Effector memory CD8-positive, alpha-beta T cell (primary cell): Measurements from ENCODE around the gene CDK5R2.

ENCODE experiments used
- ATAC-seq: fragments of 150-1000 bp; cut with Tn5 transposase; replicated peaks from 2 replicates; pipeline ENCODE4 v1.10.0; 2021; ENCODE audit warnings: mild to moderate bottlenecking, moderate library complexity
- DNase-seq, 3 experiments: peaks; one replicate each; pipeline ENCODE4 v3.0.0; 2021
- H3K27ac Mint-ChIP-seq, 2 donors: one replicate each; pipeline ENCODE4 v1.8.0; 2022; ENCODE audit warnings: mild to moderate bottlenecking in 2 of 2, mixed read lengths in 2 of 2, moderate library complexity in 2 of 2
- H3K27me3 Mint-ChIP-seq, 2 donors: one replicate each; pipeline ENCODE4 v1.8.0; 2022; ENCODE audit warnings: mixed read lengths in 2 of 2
- H3K36me3 Mint-ChIP-seq: one replicate; pipeline ENCODE4 v1.8.0; 2022; ENCODE audit warnings: mild to moderate bottlenecking, moderate library complexity, mixed read lengths; ENCODE audit not compliant: insufficient read depth
- H3K4me1 Mint-ChIP-seq, 2 donors: one replicate each; pipeline ENCODE4 v1.8.0; 2022; ENCODE audit warnings: low read depth in 2 of 2, mixed read lengths in 2 of 2
- H3K4me3 Mint-ChIP-seq, 2 donors: one replicate each; pipeline ENCODE4 v1.8.0; 2022; ENCODE audit warnings: mild to moderate bottlenecking in 2 of 2, mixed read lengths in 2 of 2, moderate library complexity in 2 of 2
- H3K9me3 Mint-ChIP-seq, 2 donors: one replicate each; pipeline ENCODE4 v1.8.0; 2022; ENCODE audit warnings: mixed read lengths in 2 of 2

Gene CDK5R2

DNA sequence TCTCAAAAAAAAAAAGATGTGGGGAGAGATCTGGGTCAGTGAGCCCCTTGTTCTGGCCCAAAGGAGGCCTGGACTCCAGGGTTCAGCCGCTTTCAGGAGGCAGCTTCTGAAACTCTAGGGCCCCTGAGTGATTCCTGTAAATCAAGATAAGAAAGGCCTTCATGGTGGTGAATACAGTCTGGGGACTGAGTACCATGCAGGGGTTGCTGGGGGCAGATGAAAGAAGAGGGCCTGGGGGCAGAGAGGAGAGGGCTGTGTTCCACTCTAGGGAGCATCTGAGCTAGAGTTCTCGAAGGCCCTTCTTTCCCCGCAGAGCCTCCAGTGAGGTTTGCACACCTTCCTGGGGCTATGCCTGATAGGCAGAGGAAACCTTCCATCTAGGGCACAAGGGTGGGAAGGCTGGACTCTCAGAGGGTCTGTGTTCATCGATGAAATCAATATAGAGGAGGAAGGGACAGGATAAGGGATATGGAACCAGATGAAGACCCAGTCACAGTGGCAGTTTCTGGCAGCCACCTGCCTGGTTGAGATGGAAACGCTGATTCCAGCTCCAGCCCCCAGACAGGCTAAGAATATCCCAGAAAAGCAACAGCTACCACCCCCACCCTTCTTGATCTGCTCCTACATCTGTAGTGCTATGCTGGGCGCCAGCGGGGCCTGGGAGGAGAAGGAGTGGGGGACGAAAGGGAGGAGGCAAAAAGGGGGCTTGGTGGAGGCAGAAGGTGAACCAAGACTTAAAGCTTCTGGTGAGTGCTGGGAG is 4.7 kb upstream of the CDK5R2 start:
- H3K4me3 Mint-ChIP-seq = no peak overlapping the region
- DNase-seq (no peak), ATAC-seq (no peak)
- peaks cover 52 to 90% of the 10 kb centered on the region in 2 donors for H3K27me3 Mint-ChIP-seq
- H3K36me3 Mint-ChIP-seq = no peaks in the 10 kb centered on the region
- H3K4me1 Mint-ChIP-seq = peaks cover 0 to 4% of the 10 kb centered on the region in 2 donors
- H3K27ac Mint-ChIP-seq = no peak overlapping the region
- no peaks in the 10 kb centered on the region for H3K9me3 Mint-ChIP-seq

DNA sequence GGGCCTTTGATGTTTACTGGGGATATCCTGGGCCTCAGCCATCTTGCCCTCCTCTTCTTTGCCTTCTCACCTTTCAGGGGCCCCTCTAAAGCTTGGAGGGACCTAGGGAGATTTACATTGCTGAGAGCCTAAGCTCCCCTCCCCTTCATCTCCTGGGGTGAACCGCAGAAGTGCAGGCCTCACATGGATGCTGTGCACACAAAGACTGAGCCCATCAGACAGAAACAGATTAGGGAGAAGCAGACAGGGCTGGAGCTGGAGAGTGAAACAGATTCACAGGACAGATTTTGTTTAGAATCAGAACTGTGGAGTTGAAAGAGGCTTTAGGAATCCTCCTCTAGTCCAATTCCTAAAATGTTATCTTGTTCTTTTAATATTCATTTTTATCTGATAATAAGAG is 3.4 kb upstream of the CDK5R2 start:
- Mint-ChIP-seq H3K9me3 (no peaks in the 10 kb centered on the region), H3K27me3 (peaks cover 48 to 88% of the 10 kb centered on the region in 2 donors), H3K36me3 (no peaks in the 10 kb centered on the region), H3K4me3 (no peak overlapping the region), H3K4me1 (peaks cover 2 to 7% of the 10 kb centered on the region in 2 donors), H3K27ac (no peak overlapping the region)
- ATAC-seq = no peak
- DNase-seq = no peak

DNA sequence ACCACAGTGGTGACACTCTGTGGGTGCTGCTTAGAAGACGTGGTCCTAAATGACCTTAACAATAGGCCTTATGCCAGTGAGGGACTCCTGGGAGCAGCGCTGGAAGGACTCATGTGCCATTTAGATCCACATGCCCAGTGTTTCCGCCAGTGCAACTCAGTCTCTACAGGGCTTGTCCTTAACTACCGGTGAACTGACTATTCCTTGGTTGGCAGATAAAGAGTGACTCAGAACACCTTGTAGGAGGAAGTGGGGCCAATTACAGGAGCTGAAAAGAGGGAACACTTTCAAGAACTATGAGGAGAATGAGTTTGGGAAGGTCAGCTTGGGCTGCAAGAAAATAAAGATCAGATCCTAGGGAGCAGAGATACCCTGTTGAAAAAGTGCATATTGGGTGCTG is 1.8 kb upstream of the CDK5R2 start:
- Mint-ChIP-seq H3K27me3 (peaks cover 54 to 90% of the 10 kb centered on the region in 2 donors), H3K4me1 (peaks cover 6 to 9% of the 10 kb centered on the region in 2 donors), H3K4me3 (no peak overlapping the region), H3K27ac (no peak overlapping the region), H3K9me3 (no peaks in the 10 kb centered on the region), H3K36me3 (no peaks in the 10 kb centered on the region)
- no peak for DNase-seq
- no peak for ATAC-seq

DNA sequence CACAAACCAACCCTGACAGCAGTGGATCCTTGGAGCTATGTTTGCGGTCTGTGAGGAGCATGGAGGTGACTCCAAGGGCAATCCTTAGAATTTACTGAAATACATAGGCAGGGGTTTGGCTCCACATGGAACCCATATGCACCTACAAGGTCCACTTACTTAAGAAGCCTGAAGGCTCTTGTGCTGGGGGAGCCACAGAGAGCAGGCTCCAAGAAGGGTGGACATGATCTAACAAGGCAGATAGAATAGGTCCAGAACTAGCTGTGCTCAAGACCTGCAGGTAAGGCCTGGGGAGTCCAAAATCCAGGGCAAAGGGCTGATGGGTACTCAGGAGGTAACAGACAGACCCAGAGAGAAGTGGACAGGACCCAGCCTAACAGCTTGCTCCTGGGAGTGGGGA is 1.2 kb upstream of the CDK5R2 start:
- H3K36me3 Mint-ChIP-seq = no peaks in the 10 kb centered on the region
- DNase-seq (no peak), ATAC-seq (no peak)
- H3K4me1 Mint-ChIP-seq = peaks cover 7 to 9% of the 10 kb centered on the region in 2 donors
- peaks cover 56 to 90% of the 10 kb centered on the region in 2 donors for H3K27me3 Mint-ChIP-seq
- H3K27ac Mint-ChIP-seq = no peak overlapping the region
- H3K4me3 Mint-ChIP-seq = peak overlapping the region; percentile 69 to 72
- no peaks in the 10 kb centered on the region for H3K9me3 Mint-ChIP-seq

DNA sequence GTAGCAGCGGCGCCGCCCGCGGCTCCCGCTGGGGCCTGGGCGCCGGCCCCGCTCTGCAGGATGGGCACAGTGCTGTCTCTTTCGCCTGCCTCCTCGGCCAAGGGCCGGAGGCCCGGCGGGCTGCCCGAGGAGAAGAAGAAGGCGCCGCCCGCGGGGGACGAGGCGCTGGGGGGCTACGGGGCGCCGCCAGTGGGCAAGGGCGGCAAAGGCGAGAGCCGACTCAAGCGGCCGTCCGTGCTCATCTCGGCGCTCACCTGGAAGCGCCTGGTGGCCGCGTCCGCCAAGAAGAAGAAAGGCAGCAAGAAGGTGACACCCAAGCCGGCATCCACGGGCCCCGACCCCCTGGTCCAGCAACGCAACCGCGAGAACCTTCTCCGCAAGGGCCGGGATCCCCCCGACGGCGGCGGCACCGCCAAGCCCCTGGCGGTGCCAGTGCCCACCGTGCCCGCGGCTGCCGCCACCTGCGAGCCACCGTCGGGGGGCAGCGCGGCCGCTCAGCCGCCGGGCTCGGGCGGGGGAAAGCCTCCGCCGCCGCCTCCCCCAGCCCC is 369 bp downstream of the CDK5R2 start:
- H3K27me3 Mint-ChIP-seq = peaks cover 61 to 90% of the 10 kb centered on the region in 2 donors
- peaks cover 12 to 13% of the 10 kb centered on the region in 2 donors for H3K4me1 Mint-ChIP-seq
- H3K9me3 Mint-ChIP-seq = peaks cover 0 to 6% of the 10 kb centered on the region in 2 donors
- H3K4me3 Mint-ChIP-seq = peak overlapping the region; percentile 69 to 72
- peaks cover 3% of the 10 kb centered on the region for H3K36me3 Mint-ChIP-seq
- DNase-seq = no peak
- ATAC-seq = no peak
- H3K27ac Mint-ChIP-seq = no peak overlapping the region

DNA sequence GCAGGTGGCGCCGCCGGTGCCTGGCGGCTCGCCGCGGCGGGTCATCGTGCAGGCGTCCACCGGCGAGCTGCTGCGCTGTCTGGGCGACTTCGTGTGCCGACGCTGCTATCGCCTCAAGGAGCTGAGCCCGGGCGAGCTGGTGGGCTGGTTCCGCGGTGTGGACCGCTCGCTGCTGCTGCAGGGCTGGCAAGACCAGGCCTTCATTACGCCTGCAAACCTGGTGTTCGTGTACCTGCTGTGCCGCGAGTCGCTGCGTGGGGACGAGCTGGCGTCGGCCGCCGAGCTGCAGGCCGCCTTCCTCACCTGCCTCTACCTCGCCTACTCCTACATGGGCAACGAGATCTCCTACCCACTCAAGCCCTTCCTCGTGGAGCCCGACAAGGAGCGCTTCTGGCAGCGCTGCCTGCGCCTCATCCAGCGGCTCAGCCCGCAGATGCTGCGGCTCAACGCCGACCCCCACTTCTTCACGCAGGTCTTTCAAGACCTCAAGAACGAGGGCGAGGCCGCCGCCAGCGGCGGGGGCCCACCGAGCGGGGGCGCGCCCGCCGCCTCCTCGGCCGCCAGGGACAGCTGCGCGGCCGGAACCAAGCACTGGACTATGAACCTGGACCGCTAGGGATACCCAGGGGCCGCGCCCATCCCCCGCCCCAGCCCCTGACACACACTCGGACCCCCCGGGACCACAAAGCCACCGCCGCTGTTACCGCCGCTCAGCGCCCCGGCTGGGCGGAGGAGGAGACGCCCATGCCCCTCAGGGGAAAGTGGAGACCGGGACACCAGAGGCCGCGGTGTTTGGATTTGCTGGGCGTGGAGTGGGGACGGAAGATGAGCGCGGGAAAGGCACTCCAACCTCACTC is 1.1 kb downstream of the CDK5R2 start:
- DNase-seq (no peak), ATAC-seq (no peak)
- H3K36me3 Mint-ChIP-seq = peaks cover 3% of the 10 kb centered on the region
- H3K4me1 Mint-ChIP-seq = peaks cover 12 to 13% of the 10 kb centered on the region in 2 donors
- no peak overlapping the region for H3K27ac Mint-ChIP-seq
- H3K4me3 Mint-ChIP-seq = peak overlapping the region; percentile 35 to 74
- H3K27me3 Mint-ChIP-seq = peaks cover 61 to 90% of the 10 kb centered on the region in 2 donors
- H3K9me3 Mint-ChIP-seq = peaks cover 0 to 6% of the 10 kb centered on the region in 2 donors

DNA sequence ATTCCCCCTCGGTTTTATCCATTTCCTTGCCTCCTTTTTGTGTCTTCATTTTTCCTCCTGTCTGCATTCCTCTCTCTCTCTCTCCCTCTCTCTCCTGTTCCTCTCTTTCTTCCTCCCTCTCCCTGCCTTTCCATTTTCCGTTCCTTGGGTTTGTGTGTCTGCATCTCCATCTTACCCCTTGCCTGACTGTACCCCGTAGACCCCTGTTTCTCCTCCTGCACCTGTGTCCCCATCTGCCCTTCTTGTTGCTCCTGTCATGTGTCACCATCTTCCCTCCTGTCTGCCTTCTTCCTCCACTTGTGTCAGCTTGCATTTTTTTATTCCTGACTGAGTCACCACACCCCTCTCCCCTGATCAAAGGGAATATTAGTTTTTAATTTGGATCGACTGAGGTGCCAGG is 1.8 kb downstream of the CDK5R2 start:
- no peak overlapping the region for H3K27ac Mint-ChIP-seq
- ATAC-seq = no peak
- DNase-seq = no peak

DNA sequence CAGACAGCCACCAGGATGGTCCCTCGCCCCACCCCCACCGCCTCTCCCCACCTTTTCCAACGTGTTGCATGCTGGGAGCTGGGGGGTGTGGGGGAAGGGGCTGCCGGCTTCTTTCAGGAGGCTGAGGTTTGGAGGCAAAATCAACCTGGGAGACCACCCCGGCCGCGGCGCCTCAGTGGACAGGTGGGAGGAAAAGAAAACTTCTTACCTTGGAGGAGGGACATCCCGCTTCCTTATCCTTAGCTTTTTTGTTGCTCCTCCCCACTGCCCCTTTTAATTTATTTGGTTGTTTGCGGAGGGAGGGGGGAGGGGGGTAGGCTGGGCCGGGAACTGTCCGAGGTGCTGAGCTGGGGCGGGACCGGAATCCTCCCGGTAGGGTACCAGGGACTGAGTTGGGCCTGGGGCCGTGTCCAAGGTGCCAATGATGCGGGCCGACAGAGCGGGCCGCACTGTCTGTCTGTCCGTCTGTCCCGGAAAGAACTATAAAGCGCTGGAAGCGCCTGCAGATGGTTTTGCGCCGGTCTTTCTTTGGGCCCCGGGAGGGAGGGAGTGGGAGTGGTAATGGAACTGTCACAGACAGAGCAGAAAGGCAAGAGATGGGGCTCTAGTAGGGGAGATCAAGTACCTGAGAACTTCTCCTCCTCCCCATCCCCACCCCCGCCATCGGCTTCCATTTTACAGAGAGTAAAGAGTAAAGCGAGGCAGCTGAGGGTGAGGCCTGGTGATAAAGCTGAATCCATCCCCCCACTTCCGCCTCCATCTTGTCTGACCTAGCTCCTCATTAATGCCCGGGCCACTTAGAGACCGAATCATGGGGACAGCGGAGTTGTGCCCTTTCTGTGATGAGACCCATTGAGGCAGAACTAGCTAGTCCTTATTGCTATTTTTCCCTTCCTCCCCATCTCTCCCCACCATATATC is 2.4 kb downstream of the CDK5R2 start:
- Mint-ChIP-seq H3K4me3 (peak overlapping the region; percentile 35 to 74), H3K27ac (peak overlapping the region in 1 of 2 donors; percentile 57), H3K4me1 (peaks cover 12 to 13% of the 10 kb centered on the region in 2 donors), H3K36me3 (peaks cover 3% of the 10 kb centered on the region), H3K27me3 (peaks cover 67 to 81% of the 10 kb centered on the region in 2 donors), H3K9me3 (peaks cover 0 to 6% of the 10 kb centered on the region in 2 donors)
- DNase-seq (no peak), ATAC-seq (no peak)

More for the DNA sequence above, 1.8 kb downstream of the CDK5R2 start:
- Mint-ChIP-seq H3K27me3 (peaks cover 61 to 88% of the 10 kb centered on the region in 2 donors), H3K4me3 (peak overlapping the region; percentile 35 to 74), H3K36me3 (peaks cover 3% of the 10 kb centered on the region), H3K4me1 (peaks cover 12 to 13% of the 10 kb centered on the region in 2 donors), H3K9me3 (peaks cover 0 to 6% of the 10 kb centered on the region in 2 donors)

DNA sequence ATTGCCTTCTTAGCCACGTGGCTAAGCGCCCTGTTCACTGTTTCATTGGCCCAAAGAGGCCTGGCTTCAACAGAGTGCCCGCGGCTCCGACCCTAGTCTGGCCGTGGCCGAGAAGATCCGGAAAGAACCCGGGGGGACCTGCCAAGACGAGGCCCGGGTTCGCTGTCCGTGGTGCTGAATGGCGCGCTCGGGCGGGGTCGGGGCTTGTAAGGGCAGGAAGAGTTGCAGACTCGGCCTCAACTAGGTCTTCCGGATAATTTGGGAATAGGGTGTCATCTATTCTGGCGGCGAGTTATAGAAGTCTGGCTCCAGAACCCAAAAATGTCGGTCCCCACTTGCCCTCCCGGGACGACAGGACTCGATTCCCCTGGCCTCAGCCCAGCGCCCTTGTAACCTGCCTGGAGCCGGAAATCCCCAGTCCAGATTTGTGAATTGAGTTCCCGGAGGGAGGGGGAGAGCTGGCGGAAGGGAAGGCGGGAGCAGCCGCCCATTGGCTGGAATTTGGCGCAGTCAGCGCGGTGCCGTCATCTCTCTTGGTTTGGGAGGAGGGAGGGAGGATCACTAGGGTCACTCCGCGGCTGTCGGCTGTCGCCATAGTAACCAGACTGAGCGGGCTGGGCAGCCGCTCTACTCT is 3.5 kb downstream of the CDK5R2 start:
- peaks cover 12 to 13% of the 10 kb centered on the region in 2 donors for H3K4me1 Mint-ChIP-seq
- H3K27me3 Mint-ChIP-seq = peaks cover 63 to 70% of the 10 kb centered on the region in 2 donors
- peak overlapping the region in 1 of 2 donors; percentile 48 for H3K4me3 Mint-ChIP-seq
- H3K36me3 Mint-ChIP-seq = peaks cover 3% of the 10 kb centered on the region
- ATAC-seq (no peak), DNase-seq (peak; percentile 48 to 59 (median 55))
- peak overlapping the region in 1 of 2 donors; percentile 57 for H3K27ac Mint-ChIP-seq
- peaks cover 0 to 6% of the 10 kb centered on the region in 2 donors for H3K9me3 Mint-ChIP-seq

DNA sequence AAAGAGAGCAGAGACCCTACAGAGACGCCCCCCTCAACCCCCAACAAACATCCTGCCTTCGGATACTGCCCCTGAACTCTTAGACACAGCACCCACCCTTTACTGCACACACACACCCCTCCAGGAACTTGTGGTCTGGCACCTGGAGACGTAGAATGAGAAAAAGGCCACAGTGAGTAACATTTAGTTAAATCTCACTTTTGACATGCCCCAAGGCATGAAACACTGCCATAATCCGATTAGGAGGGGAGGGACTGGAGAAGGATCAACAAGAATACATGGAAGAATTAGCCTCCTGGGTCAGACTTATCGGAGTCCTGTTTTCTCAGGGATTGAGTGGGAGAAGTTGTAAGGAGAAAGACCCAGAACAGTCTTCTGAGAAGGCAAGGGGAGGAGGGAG is 4.1 kb downstream of the CDK5R2 start:
- H3K27ac Mint-ChIP-seq = no peak overlapping the region
- no peak overlapping the region for H3K4me3 Mint-ChIP-seq
- peaks cover 57 to 70% of the 10 kb centered on the region in 2 donors for H3K27me3 Mint-ChIP-seq
- peaks cover 3% of the 10 kb centered on the region for H3K36me3 Mint-ChIP-seq
- no peak for ATAC-seq
- H3K9me3 Mint-ChIP-seq = peaks cover 0 to 6% of the 10 kb centered on the region in 2 donors
- H3K4me1 Mint-ChIP-seq = peaks cover 12 to 13% of the 10 kb centered on the region in 2 donors
- DNase-seq = no peak

DNA sequence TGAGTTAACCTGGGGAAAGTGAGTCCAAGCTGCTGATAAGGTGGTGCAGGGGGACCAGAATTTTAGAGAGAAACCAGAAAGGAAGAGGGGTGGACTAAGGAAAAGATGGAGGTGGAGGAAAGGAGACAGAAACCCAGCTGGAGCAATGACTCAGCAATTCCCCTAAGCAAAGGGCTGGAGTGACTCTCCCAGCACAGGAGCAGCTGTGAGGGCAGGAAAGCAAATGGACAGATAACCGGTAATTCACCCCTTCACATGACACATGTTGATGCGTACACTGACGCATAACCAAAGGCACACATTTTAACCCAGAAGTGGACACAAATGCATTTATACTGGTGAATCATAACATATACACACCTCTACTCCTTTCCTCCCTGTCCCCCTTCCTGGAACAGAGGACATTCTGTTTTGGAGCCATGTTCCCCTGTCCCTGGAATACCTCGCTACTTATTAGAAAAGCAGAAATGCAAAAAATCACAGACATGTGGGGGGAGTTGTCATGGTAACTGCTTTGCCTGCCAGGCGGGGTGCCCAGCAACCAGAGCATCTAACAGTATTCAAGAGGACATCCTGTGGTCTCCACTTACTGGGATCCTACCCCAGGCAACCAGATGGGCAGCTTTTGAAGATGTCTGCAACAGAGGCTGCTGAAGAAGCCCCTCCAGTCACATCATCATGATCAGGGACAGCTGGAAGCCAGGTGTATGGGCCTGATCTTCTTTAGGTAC is 4.7 kb downstream of the CDK5R2 start:
- peaks cover 8 to 13% of the 10 kb centered on the region in 2 donors for H3K4me1 Mint-ChIP-seq
- no peak for DNase-seq
- ATAC-seq = no peak
- no peak overlapping the region for H3K27ac Mint-ChIP-seq
- H3K27me3 Mint-ChIP-seq = peaks cover 56 to 70% of the 10 kb centered on the region in 2 donors
- H3K36me3 Mint-ChIP-seq = peaks cover 3% of the 10 kb centered on the region
- no peak overlapping the region for H3K4me3 Mint-ChIP-seq
- peaks cover 0 to 6% of the 10 kb centered on the region in 2 donors for H3K9me3 Mint-ChIP-seq

DNA sequence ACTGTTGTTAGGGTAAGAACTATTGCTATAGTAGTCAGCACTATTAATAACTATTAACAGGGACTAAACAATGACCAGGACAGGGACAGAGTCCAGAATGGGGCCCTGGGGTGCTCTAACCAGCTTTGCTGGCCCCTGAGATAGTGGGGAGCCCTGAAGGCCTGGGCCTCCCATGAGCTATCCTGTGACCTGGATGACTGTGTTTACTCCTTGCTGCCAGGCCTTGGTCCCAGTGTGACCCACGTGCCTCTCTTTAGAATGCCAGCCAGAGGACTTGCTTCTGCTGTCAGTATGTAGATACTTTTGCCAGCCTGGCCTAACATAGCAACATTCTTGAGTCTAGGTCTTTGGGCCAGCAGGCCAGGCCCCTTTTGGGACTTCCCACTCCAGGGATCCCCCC is 11.4 kb downstream of the CDK5R2 start:
- H3K27me3 Mint-ChIP-seq = peaks cover 58 to 66% of the 10 kb centered on the region in 2 donors
- no peaks in the 10 kb centered on the region for H3K36me3 Mint-ChIP-seq
- H3K9me3 Mint-ChIP-seq = no peaks in the 10 kb centered on the region
- ATAC-seq (no peak), DNase-seq (no peak)
- no peak overlapping the region for H3K27ac Mint-ChIP-seq
- no peaks in the 10 kb centered on the region for H3K4me1 Mint-ChIP-seq
- H3K4me3 Mint-ChIP-seq = no peak overlapping the region
